HUDEP-2 (cell line): ENCODE measurements around the gene TRIM52.

Experiments
- DNase-seq, 76 experiments: peaks; one replicate each; lab custom pipeline; 2025; ENCODE audit not compliant: unreplicated experiment in 76 of 76; lab: John Stamatoyannopoulos, UW

TRIM52 gene

DNA sequence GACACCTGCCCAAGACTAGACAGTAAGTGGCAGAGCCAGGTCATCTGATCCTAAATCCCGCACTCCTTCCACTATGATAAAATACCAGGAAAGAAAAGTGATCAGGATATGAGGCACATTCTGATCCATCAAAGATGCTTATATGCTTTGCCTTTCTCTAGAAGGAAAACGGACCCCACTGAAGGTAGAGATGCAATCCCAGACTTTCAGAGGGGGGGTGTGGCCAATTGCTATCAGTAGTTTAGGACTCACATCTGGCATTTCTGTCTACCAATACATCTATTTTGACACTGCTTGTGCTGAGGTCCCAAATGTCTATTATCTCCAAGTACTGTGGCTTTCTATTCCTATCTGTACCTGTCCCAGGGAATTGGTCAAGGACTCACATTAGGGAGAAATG lies 1.7 kb downstream of the TRIM52 start:
- no peak for DNase-seq

DNA sequence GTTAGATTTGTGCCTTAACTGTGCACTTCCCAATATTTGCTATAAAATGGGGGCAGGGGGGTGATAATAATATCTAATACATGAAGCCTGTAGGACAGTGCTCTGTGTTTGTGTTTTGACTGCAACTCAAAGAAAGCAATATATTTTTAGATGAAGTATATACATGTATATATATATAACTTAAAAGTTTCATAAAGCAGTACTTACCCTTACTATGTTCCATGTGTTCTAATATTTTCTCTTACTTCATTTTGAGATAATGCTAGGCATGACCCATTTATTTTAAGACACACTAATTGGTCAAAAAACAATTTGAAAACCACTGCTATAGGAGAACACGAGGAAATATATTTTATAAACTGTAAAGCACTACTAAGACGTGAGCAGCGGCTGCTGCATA lies 2.4 kb downstream of the TRIM52 start:
- DNase-seq = no peak

- DNase-seq = no peak
Measured at GRCh38 chr5:181255836-181256578, 4.9 kb downstream of the TRIM52 start.

DNA sequence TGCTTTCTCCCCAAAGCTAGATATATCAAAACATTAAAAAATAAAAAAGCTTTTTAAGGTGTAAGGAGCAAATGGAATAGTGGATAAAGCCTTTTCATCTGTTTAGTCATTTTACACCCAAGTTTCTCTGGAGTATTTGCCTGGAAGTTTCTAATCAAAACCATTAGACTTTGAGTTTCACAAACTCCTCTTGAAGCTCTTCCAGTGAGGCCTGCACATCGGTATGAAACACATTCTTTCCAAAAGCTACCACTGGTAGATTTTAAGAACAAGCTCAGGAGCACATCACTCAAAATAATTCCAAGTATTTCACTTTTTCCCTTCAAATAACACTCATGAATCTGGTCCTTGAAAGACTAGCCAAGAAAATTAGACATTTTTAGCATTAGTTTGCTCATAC lies 5.7 kb downstream of the TRIM52 start:
- DNase-seq = no peak

DNA sequence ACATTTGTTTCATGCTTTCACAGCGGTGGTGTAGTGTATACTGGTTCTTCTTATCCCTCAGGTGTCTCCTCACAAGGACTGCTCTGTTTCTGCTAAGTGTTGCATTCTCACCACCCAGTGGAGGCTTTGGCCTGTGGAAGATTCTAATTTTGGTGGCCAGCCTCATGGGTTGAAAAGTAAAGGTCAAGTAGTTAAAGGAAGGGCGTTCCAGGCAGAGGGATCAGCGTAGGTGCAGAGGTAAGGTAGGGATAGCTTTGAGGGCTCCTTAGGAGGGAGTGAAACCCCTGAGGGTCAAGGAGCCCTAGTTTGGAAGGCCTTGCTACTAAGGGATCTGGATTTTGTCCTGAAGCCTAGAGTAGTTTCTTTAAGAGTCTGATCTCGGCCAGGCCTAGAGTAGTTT lies 12.7 kb downstream of the TRIM52 start:
- no peak for DNase-seq

- DNase-seq = no peak
Measured at GRCh38 chr5:181246276-181247049, 14.5 kb downstream of the TRIM52 start.

GRCh38 chr5:181245427-181246275 lies 15.3 kb downstream of the TRIM52 start:
- no peak for DNase-seq

- no peak for DNase-seq
Measured at GRCh38 chr5:181243564-181244343, 17.2 kb downstream of the TRIM52 start, which contains the start of gene RACK1. Gene RACK1 (minus strand): TSS chr5:181243906. CDS start chr5:181243800, 106 bp downstream.

GRCh38 chr5:181243018-181243563 lies 17.9 kb downstream of the TRIM52 start:
- no peak for DNase-seq

GRCh38 chr5:181242031-181242451 lies 18.9 kb downstream of the TRIM52 start:
- no peak for DNase-seq

GRCh38 chr5:181241393-181241975 lies 19.5 kb downstream of the TRIM52 start:
- DNase-seq = no peak

DNA sequence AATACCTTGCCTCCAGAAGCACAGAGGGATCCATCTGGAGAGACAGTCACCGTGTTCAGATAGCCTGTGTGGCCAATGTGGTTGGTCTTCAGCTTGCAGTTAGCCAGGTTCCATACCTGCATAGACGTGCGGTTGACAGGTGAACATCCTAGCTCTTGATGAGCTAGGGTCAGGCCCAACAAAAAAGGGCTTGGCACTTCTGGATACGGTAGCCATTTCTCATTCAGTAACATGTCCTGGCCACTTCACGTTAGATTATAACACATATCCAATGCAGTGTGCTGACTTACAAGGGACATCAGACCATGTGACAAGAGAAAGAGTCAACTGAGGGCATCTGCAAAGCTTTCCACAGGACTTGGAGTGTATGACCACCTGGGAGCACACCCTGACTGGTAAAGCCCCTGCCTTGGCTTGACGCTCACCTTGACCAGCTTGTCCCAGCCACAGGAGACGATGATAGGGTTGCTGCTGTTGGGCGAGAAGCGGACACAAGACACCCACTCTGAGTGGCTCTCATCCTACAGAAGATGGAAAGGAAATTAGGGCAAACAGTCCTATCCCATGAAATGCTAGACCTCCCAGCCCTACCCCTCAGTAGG lies 21.8 kb downstream of the TRIM52 start:
- DNase-seq = no peak

DNA sequence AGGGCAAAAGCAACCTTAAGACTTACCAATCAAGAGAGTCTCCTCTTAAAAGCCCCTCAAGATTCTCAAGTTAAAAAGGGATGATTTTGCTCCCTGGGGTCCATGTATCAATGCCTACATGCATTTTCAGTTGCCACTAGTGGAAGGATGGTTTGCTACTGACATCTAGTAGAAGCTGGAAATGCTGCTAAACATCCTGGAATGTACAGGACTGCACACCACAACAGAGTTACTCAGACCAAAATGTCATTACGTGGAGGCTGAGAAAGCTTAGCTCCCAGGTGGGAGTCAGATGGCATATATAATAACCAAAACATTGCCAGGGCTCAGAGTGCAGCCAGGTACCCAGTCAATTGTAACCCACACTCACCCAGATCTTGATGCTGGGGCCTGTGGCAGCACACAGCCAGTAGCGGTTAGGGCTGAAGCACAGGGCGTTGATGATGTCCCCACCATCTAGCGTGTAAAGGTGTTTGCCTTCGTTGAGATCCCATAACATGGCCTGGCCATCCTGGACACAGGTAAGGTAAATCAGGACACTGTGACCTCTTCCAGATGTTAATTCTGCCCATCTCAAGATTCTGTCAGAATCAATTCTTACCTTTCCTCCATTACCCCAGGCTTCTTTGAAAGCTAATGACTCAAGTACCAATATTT lies 23.1 kb downstream of the TRIM52 start:
- no peak for DNase-seq

- no peak for DNase-seq
Measured at GRCh38 chr5:181236954-181237641, 23.8 kb downstream of the TRIM52 start.

GRCh38 chr5:181236471-181236870 lies 24.5 kb downstream of the TRIM52 start:
- DNase-seq = no peak

- no peak for DNase-seq
Measured at GRCh38 chr5:181235689-181236366, 25.1 kb downstream of the TRIM52 start.

GRCh38 chr5:181235323-181235688 lies 25.6 kb downstream of the TRIM52 start:
- no peak for DNase-seq
